GM13977 (cell line): ENCODE data around the gene ROBO2.

Experiments used
- DNase-seq: peaks from one replicate; pipeline ENCODE4 v3.0.0; 2012; ENCODE audit warnings: low spot score
- CTCF ChIP-seq: IDR thresholded peaks from 2 replicates; pipeline ENCODE4 v1.5.1; 2012; ENCODE audit warnings: mild to moderate bottlenecking, control low read depth; ENCODE audit not compliant: insufficient read depth; ENCODE audit errors: extremely low read depth, missing control alignments
- in situ Hi-C: fragments of 300-500 bp; cut with MboI; formaldehyde crosslinking; loops from one replicate; pipeline ENCODE4 v1.12.0; 2022; ENCODE audit warnings: low sequenced_read_pairs, low pct_unique_long_range_greater_than_20kb, mixed read lengths, inconsistent platforms; ENCODE audit not compliant: unreplicated experiment

The ROBO2 gene

GRCh38 chr3:77514766-77515165 lies 474.9 kb downstream of the ROBO2 start:
- no peak for TF ChIP-seq CTCF
- DNase-seq = no peak
- in situ Hi-C loops = no loop called here

GRCh38 chr3:77524463-77524862 lies 484.6 kb downstream of the ROBO2 start:
- no peak for DNase-seq
- no peak for TF ChIP-seq CTCF
- in situ Hi-C loops = no loop called here

- no peak for TF ChIP-seq CTCF
- DNase-seq = no peak
- in situ Hi-C loops = no loop called here
Measured at GRCh38 chr3:77524946-77525682, 485.2 kb downstream of the ROBO2 start.

GRCh38 chr3:77526573-77527113 lies 486.7 kb downstream of the ROBO2 start:
- in situ Hi-C loops = no loop called here
- no peak for DNase-seq
- no peak for TF ChIP-seq CTCF

- in situ Hi-C loops = no loop called here
- DNase-seq = no peak
- TF ChIP-seq CTCF = no peak
Measured at GRCh38 chr3:77529522-77529921, 489.6 kb downstream of the ROBO2 start.

- in situ Hi-C loops = no loop called here
- DNase-seq = no peak
- TF ChIP-seq CTCF = no peak
Measured at GRCh38 chr3:77530870-77531269, 491.0 kb downstream of the ROBO2 start.
